HepG2 (cell line): Measurements from ENCODE around the gene MDP1. TPM values are rescaled to one million over a fixed set of nuclear protein-coding genes. Genes with fewer than 3 reads are reported as not detected.

Experiments
- ATF1 ChIP-seq: IDR thresholded peaks from 2 replicates; pipeline ENCODE4 v1.6.1; 2016; ENCODE audit warnings: mild to moderate bottlenecking, control low read depth
- HCFC1 ChIP-seq: fragments of 150-350 bp; IDR thresholded peaks from 2 replicates; pipeline ENCODE4 v1.6.1; 2014; ENCODE audit warnings: low read depth, low read length
- KDM6A ChIP-seq: IDR thresholded peaks from 2 replicates; pipeline ENCODE4 v1.6.1; 2016; ENCODE audit warnings: low read depth
- MTF2 ChIP-seq: sonication (generic); formaldehyde crosslinking; IDR thresholded peaks from 2 replicates; pipeline ENCODE4 v1.5.0; 2020; ENCODE audit warnings: missing genetic modification reagents, borderline replicate concordance
- NR2F2 ChIP-seq: IDR thresholded peaks from 2 replicates; pipeline ENCODE4 v1.6.1; 2012; ENCODE audit warnings: low read depth, inconsistent platforms, borderline replicate concordance
- PPARG ChIP-seq: conservative IDR thresholded peaks from 2 replicates; pipeline ENCODE4 v1.6.1; 2016; ENCODE audit warnings: missing biosample characterization, missing genetic modification reagents
- SKI ChIP-seq: fragments of 450-650 bp; IDR thresholded peaks from one replicate; pipeline ENCODE4 v1.6.1; 2018; ENCODE audit warnings: mild to moderate bottlenecking; ENCODE audit not compliant: partially characterized antibody
- SP5 ChIP-seq: IDR thresholded peaks from 2 replicates; pipeline ENCODE4 v1.6.1; 2016; ENCODE audit warnings: low read depth, borderline replicate concordance
- TIGD3 ChIP-seq: sonication (generic); formaldehyde crosslinking; IDR thresholded peaks from 2 replicates; pipeline ENCODE4 v1.5.1; 2020; ENCODE audit warnings: mild to moderate bottlenecking, missing genetic modification reagents, borderline replicate concordance
- ZNF33A ChIP-seq: sonication (generic); formaldehyde crosslinking; IDR thresholded peaks from 2 replicates; pipeline ENCODE4 v1.5.1; 2020; ENCODE audit warnings: missing genetic modification reagents, mild to moderate bottlenecking, moderate library complexity, borderline replicate concordance
- ZNF639 ChIP-seq: conservative IDR thresholded peaks from 2 replicates; pipeline ENCODE4 v1.6.1; 2018; ENCODE audit warnings: missing genetic modification reagents
- ZNF766 ChIP-seq: sonication (generic); formaldehyde crosslinking; IDR thresholded peaks from 2 replicates; pipeline ENCODE4 v1.5.0; 2020; ENCODE audit warnings: missing genetic modification reagents, borderline replicate concordance
- ZNF770 ChIP-seq: sonication (generic); formaldehyde crosslinking; IDR thresholded peaks from 2 replicates; pipeline ENCODE4 v1.5.0; 2020; ENCODE audit warnings: mild to moderate bottlenecking, missing genetic modification reagents
- ZSCAN22 ChIP-seq: sonication (generic); formaldehyde crosslinking; IDR thresholded peaks from 2 replicates; pipeline ENCODE4 v1.4.0; 2020; ENCODE audit warnings: mild to moderate bottlenecking, missing genetic modification reagents
- polyA plus RNA-seq, 8 experiments: library from polyadenylated mRNA; depleted of rRNA in 3 of 8; stranded (reverse) in 7 of 8; unstranded in 1 of 8; fragments of >200 nt; fragmentation: Illumina TruSeq in 4 of 8; extraction: Trizol in 4 of 8; gene quantifications; 2 replicates each; pipeline versions ENCODE4 v1.2.1 to v1.2.3, GENCODE V29; 2011 to 2016; ENCODE audit warnings: low read depth in 4 of 8, missing spikeins in 1 of 8, mixed read lengths in 1 of 8; ENCODE audit not compliant: insufficient read depth in 1 of 8
- total RNA-seq, 5 experiments: library from RNA; depleted of rRNA; stranded (reverse); fragments of >200 nt; fragmentation: Illumina TruSeq; extraction: Trizol; gene quantifications; 2 replicates each; pipeline ENCODE4 v1.2.3, GENCODE V29; 2016; ENCODE audit warnings: low read depth in 1 of 5
- TF ChIP-seq, protein P1 (sequence below): sonication (generic); formaldehyde crosslinking; conservative IDR thresholded peaks from 2 replicates; pipeline ENCODE4 v1.8.0; 2022; ENCODE audit warnings: missing genetic modification reagents
- TF ChIP-seq, protein P2 (sequence below): sonication (generic); formaldehyde crosslinking; IDR thresholded peaks from 2 replicates; pipeline ENCODE4 v1.4.0; 2020; ENCODE audit warnings: missing genetic modification reagents

Gene MDP1
- total and polyA plus RNA-seq, 2 of the 13 experiments (the other 11 are each of a cell fraction or from before 2014, with no cell fraction given): 44.1 to 48.7 TPM

- TF ChIP-seq, protein P1, sequence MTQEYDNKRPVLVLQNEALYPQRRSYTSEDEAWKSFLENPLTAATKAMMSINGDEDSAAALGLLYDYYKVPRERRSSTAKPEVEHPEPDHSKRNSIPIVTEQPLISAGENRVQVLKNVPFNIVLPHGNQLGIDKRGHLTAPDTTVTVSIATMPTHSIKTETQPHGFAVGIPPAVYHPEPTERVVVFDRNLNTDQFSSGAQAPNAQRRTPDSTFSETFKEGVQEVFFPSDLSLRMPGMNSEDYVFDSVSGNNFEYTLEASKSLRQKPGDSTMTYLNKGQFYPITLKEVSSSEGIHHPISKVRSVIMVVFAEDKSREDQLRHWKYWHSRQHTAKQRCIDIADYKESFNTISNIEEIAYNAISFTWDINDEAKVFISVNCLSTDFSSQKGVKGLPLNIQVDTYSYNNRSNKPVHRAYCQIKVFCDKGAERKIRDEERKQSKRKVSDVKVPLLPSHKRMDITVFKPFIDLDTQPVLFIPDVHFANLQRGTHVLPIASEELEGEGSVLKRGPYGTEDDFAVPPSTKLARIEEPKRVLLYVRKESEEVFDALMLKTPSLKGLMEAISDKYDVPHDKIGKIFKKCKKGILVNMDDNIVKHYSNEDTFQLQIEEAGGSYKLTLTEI: no peak
- TF ChIP-seq ZNF33A (CRISPR knock-in tag): no peak
- no peak; the same call in 1 of the 2 replicates for TF ChIP-seq PPARG (CRISPR knock-in tag)
- no peak; the same call in 1 of the 2 replicates for TF ChIP-seq ZNF766 (CRISPR knock-in tag)
- no peak; the same call in 1 of the 2 replicates for TF ChIP-seq ZNF639 (CRISPR knock-in tag)
- TF ChIP-seq ZNF770 (CRISPR knock-in tag): no peak
- TF ChIP-seq SKI: no peak
- no peak for TF ChIP-seq ZSCAN22 (CRISPR knock-in tag)
- TF ChIP-seq TIGD3 (CRISPR knock-in tag): no peak
- TF ChIP-seq NR2F2: no peak
- TF ChIP-seq, protein P2, sequence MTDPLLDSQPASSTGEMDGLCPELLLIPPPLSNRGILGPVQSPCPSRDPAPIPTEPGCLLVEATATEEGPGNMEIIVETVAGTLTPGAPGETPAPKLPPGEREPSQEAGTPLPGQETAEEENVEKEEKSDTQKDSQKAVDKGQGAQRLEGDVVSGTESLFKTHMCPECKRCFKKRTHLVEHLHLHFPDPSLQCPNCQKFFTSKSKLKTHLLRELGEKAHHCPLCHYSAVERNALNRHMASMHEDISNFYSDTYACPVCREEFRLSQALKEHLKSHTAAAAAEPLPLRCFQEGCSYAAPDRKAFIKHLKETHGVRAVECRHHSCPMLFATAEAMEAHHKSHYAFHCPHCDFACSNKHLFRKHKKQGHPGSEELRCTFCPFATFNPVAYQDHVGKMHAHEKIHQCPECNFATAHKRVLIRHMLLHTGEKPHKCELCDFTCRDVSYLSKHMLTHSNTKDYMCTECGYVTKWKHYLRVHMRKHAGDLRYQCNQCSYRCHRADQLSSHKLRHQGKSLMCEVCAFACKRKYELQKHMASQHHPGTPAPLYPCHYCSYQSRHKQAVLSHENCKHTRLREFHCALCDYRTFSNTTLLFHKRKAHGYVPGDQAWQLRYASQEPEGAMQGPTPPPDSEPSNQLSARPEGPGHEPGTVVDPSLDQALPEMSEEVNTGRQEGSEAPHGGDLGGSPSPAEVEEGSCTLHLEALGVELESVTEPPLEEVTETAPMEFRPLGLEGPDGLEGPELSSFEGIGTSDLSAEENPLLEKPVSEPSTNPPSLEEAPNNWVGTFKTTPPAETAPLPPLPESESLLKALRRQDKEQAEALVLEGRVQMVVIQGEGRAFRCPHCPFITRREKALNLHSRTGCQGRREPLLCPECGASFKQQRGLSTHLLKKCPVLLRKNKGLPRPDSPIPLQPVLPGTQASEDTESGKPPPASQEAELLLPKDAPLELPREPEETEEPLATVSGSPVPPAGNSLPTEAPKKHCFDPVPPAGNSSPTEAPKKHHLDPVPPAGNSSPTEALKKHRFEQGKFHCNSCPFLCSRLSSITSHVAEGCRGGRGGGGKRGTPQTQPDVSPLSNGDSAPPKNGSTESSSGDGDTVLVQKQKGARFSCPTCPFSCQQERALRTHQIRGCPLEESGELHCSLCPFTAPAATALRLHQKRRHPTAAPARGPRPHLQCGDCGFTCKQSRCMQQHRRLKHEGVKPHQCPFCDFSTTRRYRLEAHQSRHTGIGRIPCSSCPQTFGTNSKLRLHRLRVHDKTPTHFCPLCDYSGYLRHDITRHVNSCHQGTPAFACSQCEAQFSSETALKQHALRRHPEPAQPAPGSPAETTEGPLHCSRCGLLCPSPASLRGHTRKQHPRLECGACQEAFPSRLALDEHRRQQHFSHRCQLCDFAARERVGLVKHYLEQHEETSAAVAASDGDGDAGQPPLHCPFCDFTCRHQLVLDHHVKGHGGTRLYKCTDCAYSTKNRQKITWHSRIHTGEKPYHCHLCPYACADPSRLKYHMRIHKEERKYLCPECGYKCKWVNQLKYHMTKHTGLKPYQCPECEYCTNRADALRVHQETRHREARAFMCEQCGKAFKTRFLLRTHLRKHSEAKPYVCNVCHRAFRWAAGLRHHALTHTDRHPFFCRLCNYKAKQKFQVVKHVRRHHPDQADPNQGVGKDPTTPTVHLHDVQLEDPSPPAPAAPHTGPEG: no peak; the same call in 1 of the 2 replicates
- TF ChIP-seq MTF2 (CRISPR knock-in tag): no peak
- TF ChIP-seq SP5 (CRISPR knock-in tag): no peak
- TF ChIP-seq HCFC1: no peak
- no peak for TF ChIP-seq KDM6A (CRISPR knock-in tag)
- no peak for TF ChIP-seq ATF1
These were observed 19.5 kb downstream of the MDP1 start (continued) for GRCh38 chr14:24196071-24197055.
